ENCODE results near the gene RBM18.

RBM18 gene, protein sequence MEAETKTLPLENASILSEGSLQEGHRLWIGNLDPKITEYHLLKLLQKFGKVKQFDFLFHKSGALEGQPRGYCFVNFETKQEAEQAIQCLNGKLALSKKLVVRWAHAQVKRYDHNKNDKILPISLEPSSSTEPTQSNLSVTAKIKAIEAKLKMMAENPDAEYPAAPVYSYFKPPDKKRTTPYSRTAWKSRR

DNA sequence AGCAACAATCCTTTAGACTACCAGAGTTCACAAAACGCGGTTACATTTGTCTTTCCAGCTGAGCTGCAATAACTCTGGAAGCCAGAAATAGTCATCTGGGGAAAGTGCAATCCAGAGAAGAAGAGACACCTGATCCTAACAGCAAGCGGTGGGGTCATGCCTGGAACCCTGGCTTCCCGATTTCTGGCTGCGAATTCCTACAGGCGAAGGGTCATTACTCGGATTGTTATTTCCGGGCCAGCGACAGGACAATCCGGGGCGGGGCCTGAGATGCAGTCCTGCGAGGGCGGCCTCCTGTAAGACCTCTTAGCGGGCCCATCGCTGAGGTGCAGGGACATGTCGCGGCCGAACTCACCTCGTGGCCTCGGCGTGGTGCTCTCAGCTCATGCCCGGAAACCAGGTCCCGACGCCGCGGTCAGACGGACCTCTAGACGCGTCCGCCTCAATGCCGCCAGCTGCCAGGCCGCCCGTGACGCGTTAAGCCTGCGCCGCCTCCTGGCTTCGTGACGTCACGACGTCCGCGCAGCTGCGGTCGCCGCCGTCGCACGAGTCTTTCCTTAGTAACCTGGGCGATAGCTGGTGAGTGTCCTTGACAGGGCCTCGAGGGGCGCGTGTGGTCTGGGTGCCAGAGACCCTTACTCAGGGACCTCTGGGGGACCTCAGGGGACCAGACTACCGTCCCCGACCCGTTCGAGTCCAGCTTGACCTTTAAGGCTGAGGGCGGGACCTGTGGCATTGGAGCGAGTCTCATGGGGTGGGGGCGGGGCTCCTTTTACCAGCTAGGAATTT is at the start of gene RBM18, which contains the start of gene MRRF:
TSS of gene RBM18 (minus strand) at position 481 of the 789 bp plus-strand sequence. CDS start 3,348 bp downstream, outside the sequence.
TSS of gene MRRF (plus strand) at position 523 of the 789 bp plus-strand sequence. CDS start 6,010 bp downstream, outside the sequence.
- peak; percentile 85 for DNase-seq (ENCODE audit: low read depth)

DNA sequence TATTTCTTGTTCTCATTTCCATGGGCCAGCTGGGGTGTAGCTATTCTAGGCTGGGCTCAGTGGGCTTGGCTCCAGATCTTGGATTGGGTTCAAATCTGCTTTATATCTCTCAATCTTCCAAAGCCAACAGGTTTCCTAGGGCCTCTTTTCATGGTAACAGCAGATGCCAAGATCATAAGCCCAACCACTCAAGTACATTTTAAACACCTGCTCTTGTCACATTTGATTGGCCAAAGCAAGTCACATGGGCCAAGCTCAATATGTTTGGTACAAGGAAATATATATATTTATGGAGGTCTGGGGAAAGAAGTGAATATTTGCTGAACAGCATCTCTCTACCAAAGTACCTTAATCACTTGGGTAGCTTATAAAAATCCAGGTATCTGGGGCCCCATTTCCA is 49.5 kb upstream of the RBM18 start:
- DNase-seq (ENCODE audit: low read depth), result no peak

DNA sequence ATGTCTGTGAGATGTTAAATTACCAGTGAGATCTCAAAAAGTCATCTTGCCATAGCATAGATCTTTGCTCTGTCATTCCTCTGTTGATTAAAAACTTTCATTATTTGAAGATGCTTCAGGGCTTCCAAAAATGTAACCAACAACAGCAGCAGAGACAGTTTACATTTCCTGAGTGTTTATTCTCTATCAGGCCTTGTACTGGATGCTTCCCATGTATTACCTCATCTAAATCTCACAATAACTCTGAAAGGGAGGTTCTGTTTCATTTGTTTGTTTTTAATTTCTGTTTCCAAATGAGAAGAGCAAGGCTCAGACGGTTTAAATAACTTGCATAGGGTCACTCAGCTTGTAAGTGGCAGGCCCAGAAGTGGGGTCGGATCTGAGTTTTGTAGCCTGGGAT is 45.2 kb upstream of the RBM18 start:
- DNase-seq (ENCODE audit: low read depth), result no peak

DNA sequence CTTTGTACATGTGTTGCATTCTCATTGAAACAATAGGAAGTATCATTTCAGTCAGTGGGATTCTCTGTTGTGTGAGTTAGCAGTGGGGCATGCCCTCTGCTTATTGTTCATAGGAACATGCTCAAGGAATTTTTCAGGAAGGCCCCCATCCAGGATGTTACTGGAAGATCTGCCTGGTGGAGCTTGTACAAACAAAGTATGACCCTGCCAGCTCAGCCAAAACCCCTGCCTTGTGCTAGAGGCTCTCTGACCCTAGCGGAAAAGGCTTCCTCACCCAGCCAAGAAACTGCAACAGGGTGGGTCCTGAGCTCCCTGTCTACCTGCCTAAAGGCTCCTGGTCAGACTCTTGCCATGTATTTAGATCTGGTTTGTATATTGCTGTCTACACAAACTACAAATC is 43.3 kb upstream of the RBM18 start:
- no peak for DNase-seq (ENCODE audit: low read depth)

DNA sequence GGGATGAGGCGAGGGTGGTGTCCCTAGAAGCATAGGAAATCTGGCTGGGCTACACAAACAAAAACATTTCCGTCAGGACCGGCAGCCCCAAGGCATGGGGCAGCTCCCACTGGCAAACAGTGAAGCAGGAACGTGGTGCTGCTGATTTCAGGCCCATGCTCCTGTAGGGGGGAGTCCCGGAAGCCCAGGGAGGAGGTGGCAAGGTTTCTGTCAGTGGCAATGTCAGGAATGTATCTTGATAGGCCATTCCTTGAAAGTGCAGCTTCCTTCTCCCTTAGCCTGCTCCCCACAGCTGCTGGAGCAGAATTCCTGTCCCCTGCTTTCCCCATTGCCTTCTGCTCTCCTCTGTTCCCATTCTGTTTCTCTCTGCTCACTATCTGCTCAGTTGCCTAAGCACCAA is 42.4 kb upstream of the RBM18 start:
- DNase-seq (ENCODE audit: low read depth), result no peak

DNA sequence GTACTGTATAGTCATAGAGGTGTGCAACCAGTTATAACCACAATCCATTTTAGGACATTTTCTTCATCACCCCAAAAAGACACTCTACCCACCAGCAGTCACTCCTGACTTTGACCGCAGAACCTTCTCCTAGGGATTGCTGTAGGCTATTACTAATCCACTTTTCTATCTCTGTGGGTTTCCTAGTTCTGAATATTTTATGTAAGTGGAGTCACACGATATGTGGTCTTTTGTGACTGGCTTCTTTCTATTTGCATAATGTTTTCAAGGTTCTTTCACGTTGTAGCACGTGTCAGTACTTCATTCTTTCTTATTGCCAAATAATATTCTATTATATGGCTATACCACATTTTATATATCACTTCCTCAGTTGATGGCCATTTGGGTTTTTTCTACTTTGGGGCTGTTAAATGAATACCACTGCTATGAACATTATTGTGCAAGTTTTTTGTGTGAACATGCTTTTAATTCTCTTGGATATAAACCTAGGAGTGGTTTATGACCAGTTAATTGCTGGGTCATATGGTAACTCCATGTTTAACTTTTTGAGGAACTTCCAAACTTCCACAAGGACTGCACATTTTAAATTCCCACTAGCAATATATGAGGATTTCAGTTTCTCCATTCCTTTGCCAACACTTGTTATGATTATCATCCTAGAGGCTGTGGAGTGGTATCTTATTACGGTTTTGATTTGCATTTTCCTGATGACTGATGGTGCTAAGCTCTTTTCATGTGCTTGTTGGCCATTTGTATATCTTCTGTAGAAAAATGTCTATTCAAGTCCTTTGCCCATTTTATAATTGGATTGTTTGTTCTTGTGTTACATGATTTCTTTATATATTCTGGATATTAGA is 37.8 kb upstream of the RBM18 start:
- no peak for DNase-seq (ENCODE audit: low read depth)

DNA sequence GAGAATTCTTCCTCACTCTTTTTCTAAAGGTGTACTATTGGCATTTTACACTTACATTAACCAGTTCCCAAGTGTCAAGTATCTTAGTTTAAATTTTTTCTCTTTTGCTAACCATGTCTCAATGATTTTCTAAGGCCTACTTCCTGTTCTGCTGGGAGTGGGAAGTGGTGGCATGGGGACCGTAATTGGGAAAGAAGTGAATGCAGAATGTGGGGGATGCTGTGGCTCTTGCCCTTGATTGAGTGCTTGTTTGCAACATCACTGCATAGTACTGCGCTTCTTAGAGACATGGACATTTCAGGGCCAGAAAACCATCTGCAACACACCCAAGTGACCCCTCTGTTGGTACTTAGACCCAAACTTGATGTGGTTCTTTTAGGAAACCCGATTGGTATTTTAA is 32.9 kb upstream of the RBM18 start:
- DNase-seq (ENCODE audit: low read depth), result no peak

DNA sequence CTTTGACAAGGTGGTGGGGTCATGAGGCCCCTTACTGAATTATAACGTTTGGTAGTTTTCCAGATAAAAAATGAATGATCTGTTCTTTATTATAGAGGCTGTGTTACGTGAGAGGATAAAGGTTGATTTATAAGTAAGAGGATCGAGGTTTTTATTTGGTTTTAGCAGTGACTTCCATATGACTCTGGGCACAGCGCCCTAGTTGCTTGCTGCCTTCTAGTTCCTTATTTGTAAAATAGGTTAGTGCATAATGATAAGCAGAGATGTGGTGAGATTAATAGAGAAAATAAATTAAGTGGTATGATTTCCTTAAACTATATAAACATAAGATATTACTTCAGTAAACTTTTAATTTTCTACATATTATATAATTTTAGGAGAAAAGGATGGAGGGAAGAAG is 29.9 kb upstream of the RBM18 start:
- no peak for DNase-seq (ENCODE audit: low read depth)

DNA sequence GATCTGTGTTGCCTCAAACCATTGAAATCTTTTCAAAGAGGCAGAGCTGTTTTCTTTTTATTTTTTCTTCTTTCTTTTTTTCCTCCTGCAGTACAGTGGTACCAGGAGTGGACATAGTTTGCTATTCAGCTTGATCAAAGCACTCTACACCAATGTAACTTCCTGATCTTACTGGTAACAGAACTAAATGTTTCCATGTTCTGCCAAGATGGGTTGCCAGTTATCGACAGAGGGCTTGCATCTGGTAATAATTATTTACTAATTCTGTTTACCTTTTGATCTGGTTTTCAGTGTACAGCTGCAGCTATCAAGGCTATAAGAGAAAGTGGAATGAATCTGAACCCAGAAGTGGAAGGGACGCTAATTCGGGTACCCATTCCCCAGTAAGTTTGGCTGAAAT is 26.8 kb upstream of the RBM18 start:
- no peak for DNase-seq (ENCODE audit: low read depth)

DNA sequence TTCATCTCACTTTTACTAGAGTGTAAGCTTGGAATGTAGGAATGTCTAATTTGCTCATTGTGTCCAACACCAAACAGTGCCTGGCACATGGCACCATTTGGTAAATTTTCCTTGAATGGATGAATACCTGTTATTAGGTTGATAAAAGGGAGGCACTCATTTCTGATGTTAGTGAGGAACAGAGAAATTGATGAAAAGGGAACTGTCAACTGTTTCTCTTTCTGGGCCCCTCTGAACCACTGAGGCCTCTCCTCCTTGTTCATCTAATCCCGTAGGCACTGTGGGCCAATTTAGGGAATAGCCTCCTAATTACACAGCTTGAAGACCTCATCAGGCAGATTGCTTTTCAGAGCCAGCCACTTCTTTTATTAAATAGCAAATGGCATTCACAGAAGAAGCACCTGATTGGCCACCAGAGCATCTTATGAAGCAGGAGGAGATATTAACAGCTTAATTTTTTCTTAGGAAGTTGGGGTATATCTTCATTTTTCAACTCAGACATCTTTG is 22.6 kb upstream of the RBM18 start:
- no peak for DNase-seq (ENCODE audit: low read depth)

DNA sequence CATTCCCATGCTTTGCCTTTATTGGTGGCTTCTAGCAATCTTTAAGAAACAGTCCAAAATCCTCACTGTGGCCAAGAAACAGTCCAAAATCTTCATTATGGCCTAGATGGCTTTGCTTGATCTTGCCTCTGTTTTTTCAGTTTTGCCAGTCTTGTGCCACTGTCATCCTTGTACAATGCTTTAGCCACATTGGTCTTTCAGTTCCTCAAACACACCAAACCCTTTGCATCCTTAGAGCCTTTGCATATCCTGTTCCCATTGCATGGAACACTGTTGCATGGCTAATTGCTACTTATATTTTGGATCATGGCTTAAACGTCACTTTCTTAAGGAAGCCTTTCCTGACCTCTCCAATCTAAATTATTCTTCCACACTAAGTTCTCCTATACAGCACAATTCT is 22.1 kb upstream of the RBM18 start:
- no peak for DNase-seq (ENCODE audit: low read depth)

DNA sequence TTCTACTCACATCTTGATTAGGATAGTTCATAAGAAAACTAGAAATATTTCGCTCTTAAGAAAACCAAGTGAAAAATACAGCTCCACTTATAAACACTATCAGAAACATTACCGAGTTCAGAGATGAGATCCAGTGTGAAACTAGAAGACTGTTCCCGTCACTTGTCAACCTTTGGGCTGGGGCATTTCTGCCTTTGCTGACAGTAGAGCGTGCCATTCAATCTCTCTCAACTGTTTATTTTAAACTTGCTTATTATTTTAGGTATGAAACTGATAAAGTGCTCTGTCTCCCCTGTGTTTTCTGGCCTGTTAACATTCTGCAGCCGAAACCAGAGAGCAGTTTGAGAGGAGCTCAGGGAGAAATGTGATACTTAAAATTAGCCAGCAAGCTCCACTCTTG is 16.7 kb upstream of the RBM18 start:
- no peak for DNase-seq (ENCODE audit: low read depth)

DNA sequence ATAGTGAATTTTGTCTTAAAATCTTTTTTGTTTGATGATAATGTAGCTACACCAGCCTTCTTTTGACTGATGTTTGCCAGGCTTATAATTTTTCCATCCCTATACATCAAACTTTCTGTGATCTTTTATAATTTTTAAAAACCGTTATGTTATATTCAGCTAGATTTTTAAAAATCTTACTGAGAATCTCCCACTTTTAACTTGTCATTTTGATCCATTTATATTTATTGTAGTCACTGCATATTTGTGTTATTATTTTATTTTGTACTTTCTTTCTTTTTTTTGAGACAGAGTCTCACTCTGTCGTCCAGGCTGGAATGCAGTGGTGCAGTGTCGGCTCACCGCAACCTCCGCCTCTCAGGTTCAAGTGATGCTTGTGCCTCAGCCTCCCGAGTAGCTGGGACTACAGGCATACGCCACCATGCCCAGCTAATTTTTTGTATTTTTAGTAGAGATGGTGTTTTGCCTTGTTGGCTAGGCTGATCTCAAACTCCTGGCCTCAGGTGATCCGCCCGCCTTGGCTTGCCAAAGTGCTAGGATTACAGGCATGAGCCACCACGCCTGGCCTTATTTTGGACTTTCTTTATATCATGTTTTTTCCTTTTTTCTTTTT is 12.8 kb upstream of the RBM18 start:
- no peak for DNase-seq (ENCODE audit: low read depth)

DNA sequence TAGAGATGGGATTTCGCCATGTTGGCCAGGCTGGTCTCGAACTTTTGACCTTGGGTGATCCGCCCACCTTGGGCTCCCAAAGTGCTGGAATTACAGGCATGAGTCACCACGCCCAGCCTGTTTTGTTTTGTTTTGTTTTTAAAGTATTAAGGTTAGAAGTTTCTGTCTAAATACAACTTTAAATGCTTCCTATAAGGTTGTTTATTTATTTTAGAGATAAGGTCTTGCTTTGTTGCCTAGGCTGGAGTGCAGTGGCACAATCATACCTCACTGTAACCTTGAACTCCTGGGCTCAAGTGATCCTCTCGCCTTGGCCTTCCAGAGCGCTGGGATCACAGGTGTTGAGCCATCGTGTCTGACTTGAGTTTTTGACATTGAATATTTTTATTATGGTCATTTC is 11.5 kb upstream of the RBM18 start:
- no peak for DNase-seq (ENCODE audit: low read depth)

DNA sequence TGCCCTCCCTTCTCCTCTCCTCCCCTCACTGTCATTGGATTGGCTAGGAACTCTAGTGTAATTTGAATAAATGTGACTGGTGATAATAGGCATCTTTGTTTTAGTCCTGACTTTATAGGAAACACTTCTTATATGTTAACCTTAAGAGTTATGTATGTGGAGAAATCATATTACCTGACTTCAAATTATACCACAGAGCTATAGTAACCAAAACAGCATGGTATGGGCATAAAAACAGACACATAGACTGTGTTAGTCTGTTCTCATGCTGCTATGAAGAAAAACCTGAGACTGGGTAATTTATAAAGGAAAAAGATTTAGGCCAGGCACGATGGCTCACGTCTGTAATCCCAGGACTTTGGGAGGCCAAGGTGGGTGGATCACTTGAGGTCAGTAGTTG is 9.4 kb upstream of the RBM18 start:
- DNase-seq (ENCODE audit: low read depth), result no peak

DNA sequence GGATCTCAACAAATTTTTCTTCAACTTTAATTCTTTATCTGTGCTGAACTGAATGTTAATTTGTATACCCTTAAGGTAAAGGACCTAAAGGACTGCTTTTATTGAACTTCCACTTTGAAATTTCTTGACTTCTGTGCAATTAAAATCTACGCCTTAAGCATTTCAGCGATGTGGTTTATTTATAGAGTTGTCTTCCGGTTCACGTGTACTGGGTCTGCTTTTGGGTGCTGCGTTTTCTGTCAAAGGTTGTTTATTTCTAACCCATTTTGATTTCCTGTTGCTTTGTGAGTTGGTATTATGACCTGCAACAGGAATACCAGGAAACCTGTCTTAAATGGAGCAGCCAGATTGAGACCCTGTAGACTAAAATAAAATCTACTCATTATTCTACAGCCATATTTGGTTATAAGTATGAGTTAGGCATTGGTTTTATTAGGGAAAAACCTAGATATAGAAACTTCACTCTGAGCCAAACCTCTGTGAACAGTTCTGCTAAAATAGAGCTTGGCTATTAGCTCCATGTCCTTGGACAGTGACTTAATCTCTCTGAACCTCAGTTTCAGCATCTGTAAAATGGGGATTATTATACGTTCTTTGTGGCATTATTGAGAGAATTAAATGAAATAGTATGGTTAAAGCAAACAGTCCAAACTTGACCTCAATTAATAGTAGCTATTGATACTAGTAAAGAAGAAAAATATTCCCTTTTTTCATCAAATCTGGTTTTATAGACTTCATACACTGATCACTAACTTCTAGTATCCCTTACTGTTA is 3.6 kb upstream of the RBM18 start:
- no peak for DNase-seq (ENCODE audit: low read depth)

DNA sequence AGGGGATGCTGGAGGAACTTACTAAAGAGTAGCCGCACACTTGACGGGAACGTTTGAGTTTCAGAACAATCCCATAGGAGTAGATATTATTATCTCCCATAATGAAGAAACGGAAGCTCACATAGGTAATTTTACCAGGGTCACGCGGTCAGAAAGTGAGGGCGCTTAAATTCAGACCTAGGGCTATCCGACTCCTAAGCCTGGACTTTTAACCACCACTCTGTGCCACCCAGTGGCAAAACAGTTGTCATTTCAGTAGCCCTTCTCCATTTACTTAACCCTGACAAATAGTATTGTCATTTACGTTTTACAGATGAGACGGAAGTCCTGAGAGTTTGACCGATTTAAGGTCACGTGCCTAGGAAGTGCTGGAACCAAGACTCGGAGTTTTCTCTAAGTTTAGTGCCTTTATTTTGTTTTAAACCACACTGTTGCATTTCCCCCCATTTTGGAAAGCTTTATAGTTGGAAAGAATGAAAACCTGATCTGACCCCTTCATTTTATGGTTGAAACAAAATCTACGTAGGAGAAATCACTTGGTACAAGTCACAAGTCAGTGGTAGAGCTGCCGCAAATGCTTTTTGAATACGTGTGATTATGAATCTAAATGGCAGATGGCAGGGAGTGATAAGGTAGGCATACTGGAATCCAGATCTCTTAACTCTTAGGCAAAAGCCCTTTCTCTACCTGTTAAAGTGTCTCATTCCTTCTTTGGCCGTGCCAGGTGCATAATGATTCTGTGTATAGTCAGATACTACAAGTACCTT is 692 bp upstream of the RBM18 start:
- peak; percentile 49 for DNase-seq (ENCODE audit: low read depth)

DNA sequence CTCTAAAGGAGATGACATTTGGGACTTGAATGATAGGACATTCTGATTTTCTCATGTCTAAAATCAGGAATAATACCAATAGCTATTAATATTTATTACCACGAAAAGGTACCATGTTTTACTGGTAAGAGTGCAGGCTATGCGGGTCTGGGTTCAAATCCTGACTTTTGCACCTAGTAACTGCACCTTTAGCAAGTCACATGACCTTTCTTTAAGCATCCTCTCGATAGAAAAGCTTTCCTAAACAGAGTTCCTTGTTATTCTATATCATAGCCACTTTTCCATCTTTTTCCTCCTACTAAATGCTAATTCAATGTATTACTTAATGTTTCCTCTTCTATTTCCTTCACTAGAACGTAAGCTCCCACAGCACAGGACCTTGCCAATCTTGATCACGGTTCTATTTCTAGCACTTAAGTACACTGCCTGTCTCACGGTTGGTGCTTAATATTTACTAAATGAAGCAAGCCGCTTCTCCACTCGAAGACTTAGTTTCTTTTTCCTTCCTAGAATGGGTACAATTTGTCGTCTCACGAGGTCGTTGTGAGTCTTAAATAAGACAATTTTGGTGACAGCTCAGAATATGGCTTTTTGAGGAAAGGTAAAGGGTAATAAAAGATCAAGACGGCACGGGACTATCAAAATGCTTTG is 816 bp downstream of the RBM18 start:
- no peak for DNase-seq (ENCODE audit: low read depth)

DNA sequence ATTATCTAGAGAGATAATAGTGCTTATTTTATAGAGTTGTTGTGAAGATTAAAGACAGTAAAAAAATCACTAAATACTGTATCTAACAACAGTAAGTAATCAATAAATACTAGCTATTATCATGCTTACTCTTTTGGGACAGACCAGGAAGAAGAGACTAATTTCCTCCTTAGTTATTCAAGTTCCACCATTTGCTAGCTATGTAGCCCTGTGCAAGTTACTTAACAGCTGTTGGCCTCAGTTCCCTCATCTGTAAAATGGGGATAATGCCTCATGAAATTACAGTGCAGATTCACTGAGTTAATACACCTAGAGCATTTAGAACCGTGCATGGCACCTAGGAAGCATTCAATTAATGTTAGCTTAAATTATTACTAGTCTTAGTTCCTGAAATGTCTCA is 2.6 kb downstream of the RBM18 start:
- DNase-seq (ENCODE audit: low read depth), result no peak

DNA sequence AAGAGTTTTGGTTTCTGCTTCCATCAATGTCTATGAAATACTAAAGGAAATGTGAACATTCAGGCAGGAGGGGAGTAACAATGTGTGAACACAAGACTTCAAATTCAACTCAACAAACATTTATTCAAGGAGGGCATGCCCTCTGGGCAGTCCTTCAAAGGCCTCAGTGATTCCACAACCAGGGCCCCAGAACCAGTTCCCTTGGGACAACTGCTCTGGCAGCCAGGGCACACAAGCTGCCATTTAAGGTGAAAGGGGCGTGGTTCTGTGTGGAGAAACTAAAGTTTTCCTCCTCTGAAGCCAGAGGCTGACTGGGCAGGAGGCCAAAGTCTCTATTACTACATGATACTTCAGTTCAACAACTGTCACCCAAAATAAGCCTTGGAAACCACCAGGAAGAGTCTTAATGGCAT is 3.2 kb downstream of the RBM18 start:
- DNase-seq (ENCODE audit: low read depth), result no peak
